HUES6 (cell line): Measurements from ENCODE around the gene NOC2L.

Experiments used
- H3K27ac ChIP-seq: 2 replicates; pipeline ENCODE4 v1.7.0; 2013; ENCODE audit warnings: low read depth, mild to moderate bottlenecking, low read length, inconsistent platforms
- H3K27me3 ChIP-seq: 2 replicates; pipeline ENCODE4 v1.6.1; 2013; ENCODE audit warnings: low read length; ENCODE audit not compliant: control insufficient read depth, insufficient read depth
- H3K36me3 ChIP-seq: 2 replicates; pipeline ENCODE4 v1.6.1; 2013; ENCODE audit warnings: low read length; ENCODE audit not compliant: control insufficient read depth, insufficient read depth
- H3K4me1 ChIP-seq: 2 replicates; pipeline ENCODE4 v1.6.1; 2013; ENCODE audit warnings: low read length; ENCODE audit not compliant: control insufficient read depth, insufficient read depth
- H3K4me3 ChIP-seq: 2 replicates; pipeline ENCODE4 v1.5.1; 2013; ENCODE audit warnings: low read depth, low read length
- H3K9ac ChIP-seq: one replicate; pipeline ENCODE4 v1.6.1; 2013; ENCODE audit warnings: mild to moderate bottlenecking, low read length
- H3K9me3 ChIP-seq: 2 replicates; pipeline ENCODE4 v1.6.1; 2013; ENCODE audit warnings: low read depth, low read length; ENCODE audit not compliant: control insufficient read depth, insufficient read depth

Gene NOC2L

DNA sequence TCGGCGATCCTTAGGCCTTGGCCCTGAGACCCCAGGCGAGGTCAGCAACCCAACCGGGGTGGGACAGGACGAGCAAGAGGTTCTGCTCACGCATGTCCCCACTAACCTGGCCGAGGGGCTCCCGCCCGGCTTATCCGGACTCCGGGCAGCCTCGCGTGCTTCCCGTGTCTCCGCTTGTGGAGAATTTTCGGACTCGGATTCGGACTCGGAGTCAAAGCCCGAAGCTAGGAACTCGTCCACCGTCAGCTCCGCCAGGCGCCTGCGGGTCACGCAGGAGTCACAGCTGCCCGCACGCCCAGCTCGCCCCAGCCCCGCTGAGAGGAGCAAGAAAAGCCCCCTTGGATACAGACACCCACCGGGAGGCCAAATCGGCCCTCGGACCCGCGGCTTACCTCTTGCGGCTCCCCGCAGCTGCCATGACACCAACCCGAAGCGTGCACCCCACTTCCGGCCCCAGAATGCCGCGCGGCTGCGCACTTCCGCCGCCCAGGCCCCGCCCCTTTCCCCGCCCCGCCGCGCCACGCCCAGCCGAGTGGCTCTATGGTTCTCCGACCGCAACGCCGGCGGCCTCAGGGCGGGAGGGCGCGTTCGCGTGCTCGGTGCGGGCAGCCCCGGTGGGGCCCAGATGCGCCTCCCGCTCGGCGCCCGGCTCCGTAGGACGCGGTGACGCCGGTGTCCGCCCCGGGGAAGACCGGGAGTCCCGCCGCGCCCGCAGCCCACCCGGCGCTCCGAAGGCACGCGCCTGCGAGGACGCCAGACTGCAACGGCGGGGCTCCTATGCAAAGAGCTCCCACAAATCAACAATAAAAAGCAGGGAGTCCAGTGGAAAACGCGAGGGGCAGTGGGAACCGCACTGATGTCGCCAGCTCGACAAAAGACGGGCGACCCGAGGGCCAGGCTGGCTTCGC, at the start of gene NOC2L:
TSS of gene NOC2L (minus strand) at position 434 of the 908 bp plus-strand sequence. CDS start at position 418, 16 bp downstream.
- Histone ChIP-seq H3K36me3 (peaks cover 56% of the 10 kb centered on the region), H3K27me3 (peaks cover 23% of the 10 kb centered on the region), H3K9me3 (no peaks in the 10 kb centered on the region), H3K4me3 (peak within 1 kb of the TSS; percentile 99), H3K4me1 (peaks cover 5% of the 10 kb centered on the region), H3K9ac (peak within 1 kb of the TSS; percentile 87), H3K27ac (peak within 1 kb of the TSS; percentile 67; the same call in 1 of the 2 replicates)

GRCh38 chr1:1006305-1007159, 47.5 kb upstream of the NOC2L start:
- Histone ChIP-seq H3K9me3 (no peaks in the 10 kb centered on the region), H3K4me3 (no peak overlapping the region), H3K4me1 (peaks cover 35% of the 10 kb centered on the region), H3K27me3 (peaks cover 28% of the 10 kb centered on the region), H3K27ac (no peak overlapping the region), H3K36me3 (no peaks in the 10 kb centered on the region), H3K9ac (peak overlapping the region; percentile 48)

- H3K4me1 ChIP-seq: peaks cover 35% of the 10 kb centered on the region
- H3K4me3 ChIP-seq: no peak overlapping the region
- H3K27ac ChIP-seq: no peak overlapping the region
- H3K9me3 ChIP-seq: no peaks in the 10 kb centered on the region
- no peaks in the 10 kb centered on the region for H3K36me3 ChIP-seq
- no peak overlapping the region for H3K9ac ChIP-seq
- peaks cover 35% of the 10 kb centered on the region for H3K27me3 ChIP-seq
Observed at GRCh38 chr1:1005774-1006304, 46.8 kb upstream of the NOC2L start.

DNA sequence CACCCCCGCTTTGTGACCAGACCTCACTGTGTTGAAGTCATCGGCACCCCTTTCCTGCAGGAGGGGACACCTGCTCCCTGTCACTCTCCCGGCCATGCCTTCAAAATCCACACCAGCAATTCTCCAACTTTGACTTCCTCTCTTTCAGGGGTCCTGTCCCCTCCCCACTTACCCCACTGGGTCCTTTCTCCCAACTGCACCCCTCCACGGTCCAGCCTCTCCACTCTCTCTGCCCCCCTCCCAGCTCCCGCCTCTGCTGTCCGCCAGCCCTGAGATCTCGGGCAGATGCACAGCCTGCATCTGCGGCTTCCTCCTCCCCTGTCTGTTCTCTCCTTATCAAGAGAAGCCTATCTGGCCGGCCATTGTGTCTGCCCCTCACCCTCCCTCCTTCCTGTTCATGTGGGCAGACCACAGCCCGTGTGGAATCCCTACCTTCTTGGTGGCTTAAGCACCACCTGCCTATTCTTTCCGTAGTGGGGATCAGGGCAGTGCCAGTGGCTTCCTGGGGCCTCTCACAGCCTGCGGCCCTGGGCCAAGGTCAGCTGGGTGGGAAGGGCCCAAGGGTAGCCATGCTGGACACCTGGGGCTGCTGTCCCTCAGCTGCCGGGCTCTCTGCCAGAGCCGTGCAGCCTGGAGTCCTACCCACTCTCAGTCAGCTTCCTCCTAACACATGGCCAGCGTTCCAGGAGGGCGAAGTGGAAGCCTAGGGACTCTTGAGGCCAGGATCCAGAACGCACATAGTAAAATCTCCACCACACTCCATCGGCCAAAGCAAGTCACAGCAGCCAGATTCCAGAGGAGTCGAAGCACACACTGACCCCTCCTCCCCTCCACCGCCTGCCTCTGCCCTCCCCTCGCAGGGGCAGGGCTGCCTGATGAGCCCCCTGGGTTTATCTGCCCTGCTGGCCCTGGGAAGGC, 46.0 kb upstream of the NOC2L start:
- Histone ChIP-seq H3K36me3 (no peaks in the 10 kb centered on the region), H3K4me1 (peaks cover 35% of the 10 kb centered on the region), H3K9me3 (no peaks in the 10 kb centered on the region), H3K4me3 (no peak overlapping the region), H3K27ac (no peak overlapping the region), H3K27me3 (peaks cover 43% of the 10 kb centered on the region), H3K9ac (no peak overlapping the region)

DNA sequence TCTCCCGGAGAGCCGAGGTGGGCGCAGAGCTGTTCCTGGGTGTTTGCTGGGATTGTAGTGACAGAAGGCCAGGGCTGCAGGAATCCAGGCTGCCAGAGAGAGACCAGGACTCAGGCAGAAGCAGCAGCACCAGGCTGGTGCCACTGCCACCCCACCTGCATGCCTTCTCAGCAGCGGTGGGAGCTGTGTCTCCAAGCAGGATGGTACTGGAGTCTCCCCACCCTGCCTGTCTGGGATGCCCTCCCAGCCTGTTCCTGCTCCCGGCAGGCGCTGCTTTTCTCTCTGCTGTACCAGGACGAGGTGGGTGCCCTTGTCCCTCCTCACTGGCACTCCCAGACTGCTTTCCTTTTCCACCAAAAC, 45.3 kb upstream of the NOC2L start:
- H3K27me3 ChIP-seq: peaks cover 50% of the 10 kb centered on the region
- no peak overlapping the region for H3K9ac ChIP-seq
- peaks cover 35% of the 10 kb centered on the region for H3K4me1 ChIP-seq
- no peak overlapping the region for H3K27ac ChIP-seq
- no peak overlapping the region for H3K4me3 ChIP-seq
- no peaks in the 10 kb centered on the region for H3K9me3 ChIP-seq
- no peaks in the 10 kb centered on the region for H3K36me3 ChIP-seq

GRCh38 chr1:1003618-1004419, 44.8 kb upstream of the NOC2L start:
- Histone ChIP-seq H3K9me3 (no peaks in the 10 kb centered on the region), H3K27ac (no peak overlapping the region), H3K27me3 (peaks cover 52% of the 10 kb centered on the region), H3K4me1 (peaks cover 35% of the 10 kb centered on the region), H3K36me3 (no peaks in the 10 kb centered on the region), H3K4me3 (no peak overlapping the region), H3K9ac (no peak overlapping the region)

DNA sequence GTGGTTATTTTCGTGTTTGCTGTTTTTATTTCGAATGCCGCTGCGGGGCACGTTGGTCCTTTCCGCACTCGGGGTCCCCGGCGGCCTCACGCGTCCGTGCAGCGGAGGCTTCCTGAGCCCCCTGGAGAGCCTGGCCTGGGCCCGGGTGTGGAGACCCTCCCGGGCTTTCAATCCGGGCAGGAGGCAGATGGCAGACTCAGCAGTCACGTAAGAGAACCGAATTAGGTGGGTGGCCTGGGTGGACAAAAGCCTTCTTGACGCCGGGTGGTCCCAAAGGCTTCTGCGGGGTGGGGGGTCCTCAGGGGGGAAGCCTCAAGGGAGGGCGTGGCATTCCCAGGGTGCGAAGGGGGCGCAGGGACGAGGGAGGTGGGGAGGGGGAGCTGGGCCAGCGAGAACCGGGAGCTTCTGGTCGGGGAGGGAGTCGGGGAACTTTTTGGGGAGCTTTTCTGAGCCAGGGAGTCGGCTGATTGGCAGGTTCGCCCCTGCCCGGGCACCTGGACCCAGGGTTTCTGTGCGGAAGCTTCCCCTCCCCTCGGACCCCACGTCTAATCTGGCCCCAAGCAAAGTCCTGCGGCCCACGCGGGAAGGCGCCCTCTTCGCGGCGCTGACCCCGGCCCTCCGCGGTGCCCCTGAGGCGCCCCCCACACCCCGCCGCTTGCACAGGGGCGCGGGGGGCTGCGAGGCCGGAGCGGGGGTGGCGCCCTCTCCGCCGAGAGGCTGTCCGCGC, 42.2 kb upstream of the NOC2L start:
- Histone ChIP-seq H3K36me3 (no peaks in the 10 kb centered on the region), H3K27me3 (peaks cover 76% of the 10 kb centered on the region), H3K9me3 (no peaks in the 10 kb centered on the region), H3K4me1 (peaks cover 45% of the 10 kb centered on the region), H3K27ac (no peak overlapping the region), H3K4me3 (peak overlapping the region; percentile 67), H3K9ac (peak overlapping the region; percentile 10)

DNA sequence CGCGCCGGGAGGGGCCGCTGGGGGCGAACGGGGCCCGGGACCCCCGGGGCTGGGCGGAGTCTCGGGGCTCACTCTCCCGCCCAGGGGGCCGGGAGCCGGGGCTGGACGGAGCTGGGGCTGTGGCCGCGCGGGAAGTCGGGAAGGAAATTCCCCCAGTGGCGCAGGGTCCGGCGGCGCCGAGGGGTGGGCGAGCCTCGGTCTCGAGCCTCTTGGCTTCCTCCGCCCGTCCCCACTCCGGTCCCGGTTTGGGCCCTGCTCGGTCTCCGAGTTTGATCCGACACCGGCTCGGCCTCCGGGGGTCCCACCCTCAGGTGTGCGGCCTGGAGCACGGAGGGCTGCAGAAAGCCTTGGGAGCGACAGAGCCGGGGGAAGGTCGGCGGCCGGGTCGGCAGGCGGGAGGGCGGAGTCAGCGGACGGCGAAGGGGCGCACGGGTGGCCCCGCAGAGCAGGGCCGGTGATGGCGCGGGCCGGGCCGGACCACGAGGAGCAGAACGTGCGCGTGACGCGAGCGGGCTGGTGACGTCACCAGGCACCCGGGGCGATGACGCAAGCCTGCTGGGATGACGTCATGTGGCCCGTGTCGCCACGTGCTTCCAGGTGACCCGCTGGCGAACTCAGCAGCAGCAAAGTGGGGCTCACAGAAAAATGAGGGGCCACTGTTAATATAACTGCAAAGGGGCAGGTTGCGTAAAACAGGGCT, 41.5 kb upstream of the NOC2L start:
- H3K36me3 ChIP-seq: no peaks in the 10 kb centered on the region
- H3K9ac ChIP-seq: peak overlapping the region; percentile 77
- H3K9me3 ChIP-seq: no peaks in the 10 kb centered on the region
- H3K27ac ChIP-seq: peak overlapping the region; percentile 51; the same call in 1 of the 2 replicates
- H3K4me1 ChIP-seq: peaks cover 41% of the 10 kb centered on the region
- peaks cover 83% of the 10 kb centered on the region for H3K27me3 ChIP-seq
- peak overlapping the region; percentile 67 for H3K4me3 ChIP-seq

GRCh38 chr1:999725-1000356, 40.8 kb upstream of the NOC2L start, which contains the start of gene HES4:
TSS of gene HES4 (minus strand) at chr1:1000097. CDS start at chr1:999973, 124 bp downstream.
- Histone ChIP-seq H3K27ac (peak within 1 kb of the TSS; percentile 51; the same call in 1 of the 2 replicates), H3K27me3 (peaks cover 89% of the 10 kb centered on the region), H3K9me3 (no peaks in the 10 kb centered on the region), H3K9ac (peak within 1 kb of the TSS; percentile 77), H3K4me1 (peaks cover 34% of the 10 kb centered on the region), H3K4me3 (peak within 1 kb of the TSS; percentile 67), H3K36me3 (no peaks in the 10 kb centered on the region)
